CD4-positive, alpha-beta T cell (primary cell): ENCODE results near the gene VSNL1. TPM values are rescaled to one million over a fixed set of nuclear protein-coding genes. Genes with fewer than 3 reads are reported as not detected.

Experiments
- ATAC-seq: fragments of 200-7000 bp; cut with Tn5 transposase; one replicate; pipeline ENCODE4 v1.10.0; 2022; ENCODE audit warnings: mild to moderate bottlenecking; ENCODE audit not compliant: poor library complexity
- CTCF ChIA-PET: fragments of 350-600 bp; sonication (Branson Sonifier 250); formaldehyde crosslinking; loops from one replicate; lab custom pipeline; 2021; ENCODE audit warnings: antibody characterized with exemption, inconsistent platforms; lab: Charles Lee
- POLR2A ChIA-PET: fragments of 350-600 bp; sonication (Branson Sonifier 250); formaldehyde crosslinking; loops from one replicate; lab custom pipeline; 2021; ENCODE audit warnings: antibody characterized with exemption, inconsistent platforms; lab: Charles Lee
- DNase-seq, 14 experiments: peaks; one replicate each; pipeline ENCODE4 v3.0.0-alpha.2; 2013 to 2020; ENCODE audit warnings: mixed read lengths in 2 of 14
- H3K27ac ChIP-seq, 2 donors: one replicate each; pipeline versions ENCODE4 v1.5.1 to v1.7.0; 2013; ENCODE audit warnings: low read length in 2 of 2, low read depth in 1 of 2, mild to moderate bottlenecking in 1 of 2
- H3K27me3 ChIP-seq, 2 experiments: 1 replicate in 1 of 2; 2 replicates in 1 of 2; pipeline versions ENCODE4 v1.6.1 to v1.7.0; 2013; ENCODE audit warnings: low read length in 2 of 2, control low read depth in 1 of 2, mild to moderate bottlenecking in 1 of 2, moderate library complexity in 1 of 2; ENCODE audit not compliant: insufficient read depth in 2 of 2, control insufficient read depth in 1 of 2
- H3K36me3 ChIP-seq: one replicate; pipeline ENCODE4 v1.6.1; 2013; ENCODE audit warnings: low read length, control low read depth; ENCODE audit not compliant: insufficient read depth
- H3K4me1 ChIP-seq: one replicate; pipeline ENCODE4 v1.6.1; 2013; ENCODE audit warnings: low read length, control low read depth; ENCODE audit not compliant: insufficient read depth
- H3K4me3 ChIP-seq: one replicate; pipeline ENCODE4 v1.5.1; 2013; ENCODE audit warnings: mild to moderate bottlenecking, low read length, moderate library complexity
- H3K9me3 ChIP-seq, 2 experiments: 1 replicate in 1 of 2; 2 replicates in 1 of 2; pipeline versions ENCODE4 v1.6.1 to v1.7.0; 2013; ENCODE audit warnings: low read length in 2 of 2, mild to moderate bottlenecking in 2 of 2, control low read depth in 1 of 2, moderate library complexity in 1 of 2; ENCODE audit not compliant: control insufficient read depth in 1 of 2, insufficient read depth in 1 of 2
- H3K27ac Mint-ChIP-seq: one replicate; pipeline ENCODE4 v1.8.0; 2020; ENCODE audit warnings: mixed read lengths
- H3K27me3 Mint-ChIP-seq: one replicate; pipeline ENCODE4 v1.8.0; 2021; ENCODE audit warnings: mixed read lengths
- H3K36me3 Mint-ChIP-seq: one replicate; pipeline ENCODE4 v1.8.0; 2021; ENCODE audit warnings: low read depth, mixed read lengths
- H3K4me1 Mint-ChIP-seq: one replicate; pipeline ENCODE4 v1.8.0; 2021; ENCODE audit warnings: low read depth, mixed read lengths
- H3K4me3 Mint-ChIP-seq: one replicate; pipeline ENCODE4 v1.8.0; 2020; ENCODE audit warnings: mild to moderate bottlenecking, mixed read lengths
- H3K9me3 Mint-ChIP-seq: one replicate; pipeline ENCODE4 v1.8.0; 2020; ENCODE audit warnings: mixed read lengths
- CTCF ChIP-seq: fragments of 200-600 bp; IDR thresholded peaks from one replicate; pipeline ENCODE4 v1.8.0; 2022; ENCODE audit warnings: antibody characterized with exemption, mild to moderate bottlenecking
- intact Hi-C, 2 experiments: fragments of 100-400 bp; cut with DNase I in 1 of 2; cut with micrococcal nuclease in 1 of 2; formaldehyde crosslinking; loops; one replicate each; pipeline versions ENCODE4 v1.15.1 to v1.9.0; 2023 to 2025; cut with DNase I, micrococcal nuclease
- total RNA-seq, 174 experiments: library from RNA in 2 of 174; stranded (reverse) in 2 of 174; gene quantifications; one replicate each; pipeline ENCODE4 v1.2.3 and lab custom pipeline; 2021 to 2026

Gene VSNL1
- total RNA-seq, 2 experiments from 2014 or later: not detected

GRCh38 chr2:17634997-17635396 is 94.5 kb downstream of the VSNL1 start:
- Mint-ChIP-seq H3K4me3 (no peak overlapping the region), H3K9me3 (no peaks in the 10 kb centered on the region), H3K27ac (no peak overlapping the region), H3K4me1 (no peaks in the 10 kb centered on the region), H3K27me3 (no peaks in the 10 kb centered on the region), H3K36me3 (no peaks in the 10 kb centered on the region)
- Histone ChIP-seq H3K9me3 (no peaks in the 10 kb centered on the region), H3K27ac (no peak overlapping the region), H3K4me3 (no peak overlapping the region), H3K4me1 (no peaks in the 10 kb centered on the region), H3K36me3 (no peaks in the 10 kb centered on the region), H3K27me3 (peaks cover 0 to 2% of the 10 kb centered on the region in 2 experiments)
- TF ChIP-seq CTCF: no peak
- intact Hi-C loops: no loop called here
- DNase-seq (no peak), ATAC-seq (no peak)
- ChIA-PET CTCF (no interaction called here), POLR2A (no interaction called here)

- no peak for TF ChIP-seq CTCF
- ChIA-PET POLR2A (no interaction called here), CTCF (no interaction called here)
- no peak for ATAC-seq
- H3K27me3 ChIP-seq: peaks cover 0 to 2% of the 10 kb centered on the region in 2 experiments
- intact Hi-C loops: no loop called here
- no peak overlapping the region for H3K4me3 Mint-ChIP-seq
- no peaks in the 10 kb centered on the region for H3K4me1 Mint-ChIP-seq
- no peaks in the 10 kb centered on the region for H3K9me3 Mint-ChIP-seq
- no peak overlapping the region for H3K27ac ChIP-seq
- H3K4me1 ChIP-seq: no peaks in the 10 kb centered on the region
- H3K36me3 Mint-ChIP-seq: no peaks in the 10 kb centered on the region
- no peaks in the 10 kb centered on the region for H3K9me3 ChIP-seq
- DNase-seq: no peak
- H3K36me3 ChIP-seq: no peaks in the 10 kb centered on the region
- H3K27me3 Mint-ChIP-seq: no peaks in the 10 kb centered on the region
- no peak overlapping the region for H3K27ac Mint-ChIP-seq
- H3K4me3 ChIP-seq: no peak overlapping the region
Measured at GRCh38 chr2:17636257-17636656, 95.8 kb downstream of the VSNL1 start.

- H3K9me3 Mint-ChIP-seq: no peaks in the 10 kb centered on the region
Measured at GRCh38 chr2:17637131-17637906, 96.8 kb downstream of the VSNL1 start.

More at GRCh38 chr2:17637131-17637906, 96.8 kb downstream of the VSNL1 start:
- CTCF ChIA-PET: no interaction called here
- Histone ChIP-seq H3K27me3 (peaks cover 0 to 2% of the 10 kb centered on the region in 2 experiments), H3K4me1 (no peaks in the 10 kb centered on the region), H3K4me3 (no peak overlapping the region), H3K9me3 (no peaks in the 10 kb centered on the region), H3K36me3 (no peaks in the 10 kb centered on the region), H3K27ac (no peak overlapping the region)
- DNase-seq: no peak
- TF ChIP-seq CTCF: no peak
- no peaks in the 10 kb centered on the region for H3K36me3 Mint-ChIP-seq
- ATAC-seq: no peak
- POLR2A ChIA-PET: no interaction called here
- H3K4me1 Mint-ChIP-seq: no peaks in the 10 kb centered on the region
- H3K4me3 Mint-ChIP-seq: no peak overlapping the region
- H3K27me3 Mint-ChIP-seq: no peaks in the 10 kb centered on the region
- no peak overlapping the region for H3K27ac Mint-ChIP-seq
- intact Hi-C loops: no loop called here
